Amygdala (tissue), 56 donors: Measurements from ENCODE around the gene PTPRM.

Experiments used
- DNase-seq, 56 donors: peaks; one replicate each; lab custom pipeline; 2025; lab: John Stamatoyannopoulos, UW

PTPRM gene

GRCh38 chr18:7878265-7879211 lies 311.4 kb downstream of the PTPRM start:
- DNase-seq, result no peak

GRCh38 chr18:7879717-7880116 lies 312.6 kb downstream of the PTPRM start:
- no peak for DNase-seq

GRCh38 chr18:7885865-7886264 lies 318.7 kb downstream of the PTPRM start:
- no peak for DNase-seq

GRCh38 chr18:7886436-7886835 lies 319.3 kb downstream of the PTPRM start:
- DNase-seq, result no peak

- DNase-seq, result no peak
Measured at GRCh38 chr18:7889515-7889914, 322.4 kb downstream of the PTPRM start.

GRCh38 chr18:7890075-7890474 lies 323.0 kb downstream of the PTPRM start:
- no peak for DNase-seq

GRCh38 chr18:7892556-7892955 lies 325.4 kb downstream of the PTPRM start:
- no peak for DNase-seq

- no peak for DNase-seq
Measured at GRCh38 chr18:7894592-7894991, 327.5 kb downstream of the PTPRM start.

- no peak for DNase-seq
Measured at GRCh38 chr18:7895346-7895745, 328.2 kb downstream of the PTPRM start.

GRCh38 chr18:7896161-7896560 lies 329.0 kb downstream of the PTPRM start:
- DNase-seq, result no peak

GRCh38 chr18:7896805-7897518 lies 329.8 kb downstream of the PTPRM start:
- DNase-seq, result no peak

- DNase-seq, result no peak
Measured at GRCh38 chr18:7898181-7898580, 331.1 kb downstream of the PTPRM start.

GRCh38 chr18:7899078-7899477 lies 332.0 kb downstream of the PTPRM start:
- no peak for DNase-seq

GRCh38 chr18:7900091-7900490 lies 333.0 kb downstream of the PTPRM start:
- DNase-seq, result no peak

GRCh38 chr18:7901657-7902056 lies 334.5 kb downstream of the PTPRM start:
- no peak for DNase-seq

GRCh38 chr18:7902399-7902839 lies 335.3 kb downstream of the PTPRM start:
- no peak for DNase-seq

- no peak for DNase-seq
Measured at GRCh38 chr18:7904529-7904928, 337.4 kb downstream of the PTPRM start.

GRCh38 chr18:7908681-7909299 lies 341.7 kb downstream of the PTPRM start:
- DNase-seq, result no peak

GRCh38 chr18:7914834-7915670 lies 347.9 kb downstream of the PTPRM start:
- DNase-seq, result no peak

- DNase-seq, result no peak
Measured at GRCh38 chr18:7918701-7919100, 351.6 kb downstream of the PTPRM start.
